GM21423 (cell line): ENCODE measurements around the gene TMPRSS4.
A peak's percentile ranks its signal among the peaks of the same experiment; 100 is the strongest.

ENCODE experiments used
- ATAC-seq: cut with Tn5 transposase; IDR thresholded peaks from one replicate; pipeline ENCODE4 v1.9.1; 2021; ENCODE audit warnings: mild to moderate bottlenecking, moderate library complexity; ENCODE audit not compliant: unreplicated experiment

Gene TMPRSS4, protein sequence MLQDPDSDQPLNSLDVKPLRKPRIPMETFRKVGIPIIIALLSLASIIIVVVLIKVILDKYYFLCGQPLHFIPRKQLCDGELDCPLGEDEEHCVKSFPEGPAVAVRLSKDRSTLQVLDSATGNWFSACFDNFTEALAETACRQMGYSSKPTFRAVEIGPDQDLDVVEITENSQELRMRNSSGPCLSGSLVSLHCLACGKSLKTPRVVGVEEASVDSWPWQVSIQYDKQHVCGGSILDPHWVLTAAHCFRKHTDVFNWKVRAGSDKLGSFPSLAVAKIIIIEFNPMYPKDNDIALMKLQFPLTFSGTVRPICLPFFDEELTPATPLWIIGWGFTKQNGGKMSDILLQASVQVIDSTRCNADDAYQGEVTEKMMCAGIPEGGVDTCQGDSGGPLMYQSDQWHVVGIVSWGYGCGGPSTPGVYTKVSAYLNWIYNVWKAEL

DNA sequence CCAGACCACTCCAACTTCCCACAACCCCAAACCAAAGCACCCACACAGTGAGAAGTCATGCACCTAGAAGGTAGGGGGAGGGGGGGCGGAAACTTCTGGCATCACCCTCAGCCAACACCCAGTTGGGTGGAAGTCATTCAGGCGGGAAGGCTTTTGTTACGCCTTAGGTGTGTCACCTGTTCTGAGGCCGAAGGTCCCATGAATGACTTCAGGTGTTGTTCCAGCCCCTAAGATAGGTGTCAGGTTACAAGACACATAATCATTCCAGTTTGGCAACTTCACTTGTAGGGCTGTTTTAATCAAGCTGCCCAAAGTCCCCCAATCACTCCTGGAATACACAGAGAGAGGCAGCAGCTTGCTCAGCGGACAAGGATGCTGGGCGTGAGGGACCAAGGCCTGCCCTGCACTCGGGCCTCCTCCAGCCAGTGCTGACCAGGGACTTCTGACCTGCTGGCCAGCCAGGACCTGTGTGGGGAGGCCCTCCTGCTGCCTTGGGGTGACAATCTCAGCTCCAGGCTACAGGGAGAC, at the start of gene TMPRSS4:
Gene TMPRSS4 (plus strand): TSS at position 325 of the 528 bp plus-strand sequence. CDS start 225 bp downstream, outside the sequence.
- no peak for ATAC-seq

DNA sequence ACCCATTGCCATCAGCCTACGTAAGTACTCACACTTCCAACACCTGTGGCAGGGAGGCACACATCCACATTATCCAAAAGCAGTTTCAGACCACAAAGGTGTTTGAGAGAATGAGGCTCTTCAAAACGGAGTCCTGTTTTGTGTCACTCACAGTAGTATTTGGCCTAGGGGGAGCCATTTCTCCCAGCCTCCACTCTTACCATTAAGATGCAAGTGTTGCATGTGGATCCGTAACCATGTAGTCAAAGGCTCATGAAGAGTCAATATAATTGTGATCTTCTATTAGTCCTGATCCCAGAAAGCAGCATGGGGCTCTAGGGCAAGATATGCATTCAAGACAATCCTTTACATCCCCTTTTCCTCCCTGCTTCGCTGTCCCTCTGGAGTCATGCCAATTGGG, 49.2 kb upstream of the TMPRSS4 start:
- ATAC-seq = no peak

DNA sequence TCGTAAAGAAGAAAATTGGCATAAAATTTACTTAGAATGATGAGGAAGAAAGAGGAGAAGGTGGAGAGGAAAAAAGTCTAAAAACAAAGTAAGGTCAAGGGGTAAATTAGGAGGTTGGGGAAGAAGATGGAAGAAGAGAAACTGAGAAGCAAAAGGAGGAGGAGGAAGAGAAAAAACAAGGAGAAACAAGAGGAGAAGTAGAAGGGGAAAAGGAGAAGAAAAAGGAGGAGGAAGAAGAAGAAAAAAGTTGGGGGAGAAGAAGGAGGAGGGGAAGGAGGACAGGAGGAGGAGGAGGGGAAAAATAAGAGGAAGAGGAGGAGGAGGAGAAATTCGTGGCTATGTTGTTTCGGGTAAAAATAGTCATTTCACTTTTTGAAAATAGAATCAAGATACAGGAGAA, 48.3 kb upstream of the TMPRSS4 start:
- no peak for ATAC-seq

DNA sequence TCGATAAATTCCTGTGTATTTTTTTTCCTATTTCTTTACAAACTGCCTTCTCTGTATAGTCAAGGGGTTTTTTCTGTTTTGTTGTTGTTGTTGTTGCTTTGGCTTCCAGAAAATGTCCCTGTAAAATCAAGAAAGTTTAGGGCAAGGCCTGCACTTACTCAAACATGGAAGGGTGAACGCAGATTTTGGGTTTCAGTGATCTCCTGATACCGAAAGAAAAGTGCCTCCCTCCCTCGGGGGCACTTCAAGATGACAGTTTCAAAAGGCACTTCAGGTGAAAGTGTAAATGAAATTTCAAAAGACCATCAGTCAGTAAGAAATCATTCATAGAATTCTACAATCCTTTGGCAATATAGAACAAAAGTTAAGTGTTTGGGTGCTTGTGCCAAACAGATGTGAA, 43.4 kb upstream of the TMPRSS4 start:
- ATAC-seq = no peak

DNA sequence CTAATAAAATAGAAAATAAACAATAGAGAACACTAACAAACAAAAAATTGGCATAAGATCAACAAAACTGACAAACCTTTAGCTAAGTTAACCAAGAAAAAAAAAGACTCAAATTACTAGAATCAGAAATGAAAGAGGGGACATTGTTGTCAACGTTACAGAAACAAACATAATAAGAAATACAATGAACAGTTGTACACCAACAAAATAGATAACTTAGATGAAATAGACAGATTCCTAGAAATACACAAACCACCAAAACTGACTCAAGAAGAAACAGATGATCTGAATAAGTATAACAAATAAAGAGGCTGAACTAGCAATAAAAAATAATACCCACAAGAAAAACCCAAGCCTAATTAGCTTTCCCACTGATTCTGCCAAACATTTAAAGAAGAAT, 34.7 kb upstream of the TMPRSS4 start:
- no peak for ATAC-seq

DNA sequence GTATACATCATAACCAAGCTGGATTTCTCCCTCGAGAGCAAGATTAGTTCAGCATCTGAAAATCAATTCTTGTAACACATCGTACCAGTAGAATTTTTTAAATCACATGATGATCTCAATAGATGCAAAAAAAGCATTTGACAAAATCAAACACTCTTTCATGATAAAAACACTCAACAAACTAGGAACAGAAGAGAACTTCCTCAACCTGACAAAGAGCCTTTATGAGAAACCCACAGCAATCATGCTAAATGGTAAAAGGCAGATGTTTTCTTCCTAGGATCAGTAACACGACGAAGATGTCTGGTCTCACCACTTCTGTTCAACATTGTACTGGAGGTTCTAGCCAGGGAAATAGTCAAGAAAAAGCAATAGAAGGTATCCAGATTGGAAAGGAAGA, 34.1 kb upstream of the TMPRSS4 start:
- ATAC-seq = no peak

DNA sequence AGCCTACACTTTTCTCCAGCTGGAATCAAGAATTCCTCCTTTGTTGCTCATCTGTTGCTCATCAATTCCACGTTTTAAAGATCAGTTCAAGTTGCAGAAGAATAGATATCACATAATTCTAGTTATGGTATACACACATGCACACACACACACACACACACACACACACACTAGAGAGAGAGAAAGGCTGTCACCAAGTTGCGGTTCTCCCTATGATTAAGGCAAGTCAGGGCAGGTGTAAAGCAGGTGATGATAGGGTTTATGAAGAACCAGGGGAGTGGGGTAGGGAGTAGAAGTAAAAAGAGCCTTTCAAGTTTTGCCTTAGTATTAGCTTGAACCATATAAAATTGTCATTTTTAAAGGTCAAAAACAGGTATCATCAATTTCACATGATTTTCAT, 31.7 kb upstream of the TMPRSS4 start:
- no peak for ATAC-seq

DNA sequence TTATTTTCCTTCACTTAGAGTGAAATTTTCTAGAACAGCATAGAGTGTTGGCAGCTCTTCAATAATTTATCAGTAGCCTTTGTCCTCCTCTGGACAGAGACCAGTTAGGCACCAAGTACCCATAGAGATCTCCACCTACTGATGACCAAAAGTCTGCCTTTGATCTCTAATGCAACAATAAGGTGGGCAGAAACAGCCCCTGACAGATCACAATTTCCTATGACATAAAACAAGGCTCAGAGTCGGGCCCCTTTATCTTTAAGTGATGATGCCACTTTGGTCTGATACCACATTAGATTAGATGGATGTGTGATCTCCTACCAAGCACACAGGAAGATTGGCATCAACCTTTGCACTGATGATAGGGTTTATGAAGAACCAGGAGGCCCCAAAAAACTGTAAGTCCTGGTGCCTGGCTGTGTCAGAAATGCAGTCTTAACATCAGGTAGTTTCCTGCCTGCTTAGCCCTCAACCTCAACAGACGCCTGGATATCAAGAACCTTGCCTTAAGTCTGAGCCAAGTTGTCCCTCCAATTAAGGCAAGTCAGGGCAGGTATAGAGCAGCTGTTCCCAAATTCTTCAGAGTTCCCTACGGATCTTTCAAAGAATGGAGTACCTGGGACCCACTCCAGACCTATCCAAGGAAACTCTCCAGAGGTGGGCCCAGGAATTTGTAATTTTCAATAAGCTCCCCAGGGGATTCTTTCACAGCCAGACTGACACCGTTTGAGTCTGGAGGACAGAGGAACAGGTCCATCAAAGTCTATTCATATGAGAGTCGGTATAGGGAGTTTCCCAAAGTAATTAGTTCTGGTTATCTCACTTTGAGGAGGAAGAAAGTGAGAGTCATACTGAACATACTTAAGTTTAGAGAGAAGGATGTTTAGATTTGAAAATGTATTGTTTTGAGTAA, 30.6 kb upstream of the TMPRSS4 start:
- no peak for ATAC-seq

DNA sequence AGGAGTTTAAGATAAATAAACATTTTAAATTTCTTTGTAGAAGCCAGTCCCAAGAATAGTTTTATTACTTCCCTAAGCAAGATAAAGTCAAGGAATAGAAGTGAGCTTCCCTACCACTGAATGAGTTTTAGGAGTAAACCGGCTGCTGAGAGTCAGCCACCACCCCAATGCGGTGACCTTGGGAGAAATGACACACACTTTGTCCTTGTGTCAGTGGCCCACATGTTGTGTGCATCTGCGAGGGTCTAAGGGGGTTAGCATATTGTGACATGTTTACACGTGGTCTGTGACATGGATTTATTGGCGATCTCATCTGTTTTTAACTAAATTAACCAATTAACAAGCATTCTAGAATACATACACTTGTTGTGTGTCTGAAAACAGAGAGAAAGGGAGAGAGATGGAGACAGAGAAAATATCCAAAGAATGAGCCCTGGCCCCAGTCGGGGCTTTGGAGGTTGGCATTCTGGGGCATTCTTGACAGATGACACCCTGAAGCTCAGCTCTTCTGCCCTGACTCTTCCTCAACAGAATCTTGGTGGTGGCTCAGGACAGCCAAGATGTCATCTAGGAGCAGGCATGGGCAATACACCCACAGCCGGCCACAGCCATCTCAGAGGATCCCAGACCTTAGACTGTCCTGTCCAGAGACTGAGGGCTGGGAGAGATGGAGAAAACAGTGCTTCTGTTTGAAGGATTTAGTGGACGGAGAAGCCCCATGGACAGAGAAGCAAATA, 29.7 kb upstream of the TMPRSS4 start:
- ATAC-seq = no peak

DNA sequence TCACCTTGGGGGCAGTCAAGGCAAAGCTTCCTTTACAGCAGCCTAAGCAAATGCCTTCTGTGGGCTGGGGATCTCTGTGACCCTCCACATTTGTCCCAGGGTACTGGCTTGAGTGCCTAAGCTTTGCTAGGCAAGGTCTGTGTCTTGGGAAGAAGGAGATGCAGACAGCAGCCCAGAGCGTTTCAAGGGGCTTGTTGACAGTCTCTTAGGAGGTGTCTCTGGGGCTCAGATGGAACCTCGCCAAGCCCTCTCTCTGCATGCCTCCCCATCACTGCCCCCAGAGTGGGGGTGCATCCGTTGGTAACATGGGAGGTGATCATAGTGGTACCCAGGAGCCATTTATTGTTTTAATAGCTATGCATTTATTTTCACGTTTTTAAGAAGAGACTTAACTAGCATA, 29.1 kb upstream of the TMPRSS4 start:
- no peak for ATAC-seq

DNA sequence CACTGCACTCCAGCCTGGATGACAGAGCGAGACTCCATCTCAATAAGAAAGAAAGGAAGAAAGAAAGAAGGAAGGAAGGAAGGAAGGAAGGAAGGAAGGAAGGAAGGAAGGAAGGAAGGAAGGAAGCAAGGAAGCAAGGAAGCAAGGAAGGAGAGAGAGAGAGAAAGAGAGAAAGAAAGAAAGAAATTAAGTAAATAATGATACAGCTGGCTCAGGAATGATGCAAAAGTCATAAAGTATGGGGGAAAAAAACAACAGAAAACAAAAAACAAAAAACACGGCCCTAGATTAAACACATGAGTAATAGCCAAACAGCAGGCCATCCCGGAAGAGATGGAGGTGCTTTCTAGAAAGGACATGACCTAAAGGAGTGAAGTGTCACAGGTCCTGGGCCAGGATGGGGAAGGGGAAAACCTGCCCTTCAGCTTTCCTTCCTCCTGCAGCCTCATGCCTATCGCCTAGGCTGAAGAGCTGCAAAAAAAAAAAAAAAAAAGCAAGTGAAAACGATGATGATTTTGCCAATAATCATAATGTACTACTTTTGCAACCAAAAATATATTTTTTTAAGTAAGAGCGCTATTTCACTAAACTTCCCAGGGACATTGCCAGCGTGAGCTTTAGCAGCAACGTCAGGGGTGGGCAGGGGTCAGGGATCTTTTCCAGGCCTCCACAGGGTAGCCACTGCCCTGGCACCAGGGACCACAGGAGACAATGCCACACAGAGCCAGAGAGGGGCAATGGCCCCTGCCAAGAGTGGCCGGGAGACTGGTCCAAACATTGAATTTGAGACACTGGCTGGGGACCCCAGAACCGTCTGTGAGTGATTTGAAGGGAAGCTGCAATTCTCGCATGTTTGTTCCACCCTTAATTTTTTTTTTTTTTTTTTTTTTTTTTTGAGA, 28.2 kb upstream of the TMPRSS4 start:
- no peak for ATAC-seq

DNA sequence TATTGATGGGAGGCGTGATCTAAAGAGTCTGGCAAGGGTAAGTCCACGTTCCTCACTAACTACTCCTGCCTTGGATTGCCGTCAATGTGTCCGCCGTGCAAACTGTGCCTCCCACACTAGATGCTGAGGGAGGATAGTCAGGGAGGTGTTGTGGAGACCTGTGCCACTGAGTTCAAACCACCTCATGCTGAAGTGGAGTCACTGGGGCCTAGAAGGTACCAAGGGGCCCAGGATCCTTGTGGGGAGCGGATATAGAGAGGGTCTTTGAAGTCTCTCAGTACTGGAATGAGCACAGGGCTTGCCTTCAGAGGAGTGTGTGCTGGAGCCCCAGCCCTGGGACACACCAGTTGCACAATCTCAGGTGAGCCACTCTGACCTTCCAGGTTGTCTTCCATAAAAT, 27.1 kb upstream of the TMPRSS4 start:
- no peak for ATAC-seq

DNA sequence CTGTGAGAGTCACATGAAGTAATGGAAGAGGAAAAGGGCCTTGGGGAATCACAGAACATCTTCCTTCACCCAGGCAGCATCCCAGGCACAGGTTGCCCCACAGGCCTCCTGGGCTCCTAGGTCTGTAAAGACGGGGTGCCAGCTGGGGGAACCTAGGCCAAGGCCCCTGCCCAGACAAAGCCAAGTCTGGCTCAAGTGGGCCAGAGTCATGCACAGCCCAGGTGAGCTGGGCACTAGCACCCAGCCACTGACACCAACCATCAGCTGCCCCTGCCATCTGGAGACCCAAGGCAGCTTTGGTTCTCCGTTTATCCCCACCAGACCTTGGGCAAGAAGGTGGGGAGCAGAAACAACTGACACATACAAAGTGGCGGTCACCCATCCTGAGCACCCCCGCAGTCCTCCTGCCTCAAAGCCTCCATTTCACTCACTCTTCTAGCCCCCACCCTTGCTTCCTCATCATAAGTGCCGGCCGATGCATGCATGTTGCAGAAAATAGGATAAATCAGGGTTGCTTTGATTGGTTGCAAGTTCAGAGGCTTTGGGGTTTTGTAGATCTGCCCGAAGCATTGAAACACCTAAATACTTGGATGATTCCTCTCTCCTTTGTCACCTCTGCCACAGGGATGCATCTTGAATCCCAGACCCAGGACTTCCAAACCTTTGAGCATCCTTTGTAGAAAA, 26.5 kb upstream of the TMPRSS4 start:
- no peak for ATAC-seq

DNA sequence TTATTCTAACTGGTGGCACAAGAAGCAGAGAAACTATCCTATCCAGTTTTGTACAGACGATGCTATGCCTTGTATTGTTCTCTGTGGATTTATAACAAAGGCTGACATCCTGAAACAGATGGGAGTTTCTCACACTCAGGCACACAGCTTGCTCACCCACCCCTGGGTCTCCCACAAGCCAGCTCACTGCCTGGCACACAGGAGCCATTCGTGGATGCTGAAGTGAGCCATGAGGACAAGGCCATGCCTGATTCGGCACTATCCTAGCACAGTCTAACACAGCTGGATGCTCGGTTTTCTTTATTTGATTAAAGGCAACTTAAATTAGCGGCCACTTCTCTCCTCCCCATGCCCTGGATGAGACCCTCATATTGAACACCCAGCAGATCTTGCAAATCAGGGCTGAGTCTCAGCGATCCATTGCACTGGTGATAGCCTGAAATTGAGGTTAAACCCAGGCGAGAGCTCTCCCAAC, 25.7 kb upstream of the TMPRSS4 start:
- no peak for ATAC-seq

DNA sequence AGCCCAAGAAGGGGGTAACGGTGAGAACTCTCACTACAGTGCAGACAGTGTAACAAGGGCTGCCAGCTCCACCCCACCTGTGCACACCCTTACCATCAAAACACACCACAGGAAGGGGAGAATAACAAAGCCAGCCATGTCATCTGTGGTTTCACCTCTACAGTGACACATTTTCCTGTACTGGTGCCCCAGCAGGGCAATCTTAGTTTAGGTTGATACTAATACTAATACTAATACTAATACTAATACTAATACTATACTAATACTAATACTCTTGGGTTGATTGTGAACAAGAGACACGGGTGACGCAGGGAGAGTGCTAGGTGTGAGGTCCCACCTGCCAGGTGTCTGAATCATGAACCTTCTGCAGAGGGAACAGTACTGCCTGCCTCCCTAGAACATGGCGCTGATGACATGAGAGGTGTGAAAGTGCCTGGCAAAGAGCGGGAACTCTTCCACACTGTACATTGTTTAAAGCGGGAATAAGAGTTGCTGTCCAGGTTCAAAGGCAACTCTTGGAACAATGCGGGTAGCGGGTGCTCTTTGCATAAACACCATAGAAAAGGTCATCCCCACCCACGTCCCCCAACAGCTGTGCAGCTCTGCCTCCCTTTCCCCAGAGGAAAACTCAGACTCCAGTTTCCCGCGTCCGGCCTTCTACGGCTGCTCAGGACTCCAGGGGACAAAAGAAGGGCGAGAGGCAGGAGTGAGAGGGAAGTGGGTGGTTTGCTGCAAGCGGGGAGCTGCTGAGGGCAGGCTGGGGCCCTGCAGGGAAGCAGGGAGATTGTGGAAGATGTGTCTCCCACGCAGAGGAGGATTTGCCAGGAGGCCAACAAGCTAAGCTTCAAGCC, 25.0 kb upstream of the TMPRSS4 start:
- peak; percentile 44 for ATAC-seq

DNA sequence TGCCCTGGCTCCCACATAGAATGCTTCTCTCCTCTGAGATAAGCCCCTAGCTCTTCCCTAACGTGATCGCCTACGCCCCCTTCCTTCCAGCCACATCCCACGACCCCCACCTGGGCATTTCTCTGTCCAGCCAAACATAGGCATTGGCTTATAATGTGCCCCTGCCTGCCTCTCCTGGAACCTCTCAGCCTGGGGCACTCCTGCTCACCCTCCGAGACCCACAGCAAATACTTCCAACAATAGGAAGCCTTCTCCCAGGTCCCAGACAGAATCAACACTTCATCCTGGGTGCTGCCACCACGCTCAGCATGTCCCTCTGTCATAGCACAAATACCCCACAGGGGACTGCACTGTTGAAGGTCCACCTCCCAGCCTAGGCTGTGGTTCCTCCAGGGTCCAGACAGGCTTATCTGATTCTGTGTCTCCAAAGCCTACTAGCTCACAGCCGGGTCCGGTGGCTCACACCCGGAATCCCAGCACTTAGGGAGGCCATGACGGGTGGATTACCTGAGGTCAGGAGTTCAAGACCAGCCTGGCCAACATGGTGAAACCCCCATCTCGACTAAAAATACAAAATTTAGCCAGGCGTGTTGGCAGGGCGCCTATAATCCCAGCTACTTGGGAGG, 24.2 kb upstream of the TMPRSS4 start:
- ATAC-seq = no peak

DNA sequence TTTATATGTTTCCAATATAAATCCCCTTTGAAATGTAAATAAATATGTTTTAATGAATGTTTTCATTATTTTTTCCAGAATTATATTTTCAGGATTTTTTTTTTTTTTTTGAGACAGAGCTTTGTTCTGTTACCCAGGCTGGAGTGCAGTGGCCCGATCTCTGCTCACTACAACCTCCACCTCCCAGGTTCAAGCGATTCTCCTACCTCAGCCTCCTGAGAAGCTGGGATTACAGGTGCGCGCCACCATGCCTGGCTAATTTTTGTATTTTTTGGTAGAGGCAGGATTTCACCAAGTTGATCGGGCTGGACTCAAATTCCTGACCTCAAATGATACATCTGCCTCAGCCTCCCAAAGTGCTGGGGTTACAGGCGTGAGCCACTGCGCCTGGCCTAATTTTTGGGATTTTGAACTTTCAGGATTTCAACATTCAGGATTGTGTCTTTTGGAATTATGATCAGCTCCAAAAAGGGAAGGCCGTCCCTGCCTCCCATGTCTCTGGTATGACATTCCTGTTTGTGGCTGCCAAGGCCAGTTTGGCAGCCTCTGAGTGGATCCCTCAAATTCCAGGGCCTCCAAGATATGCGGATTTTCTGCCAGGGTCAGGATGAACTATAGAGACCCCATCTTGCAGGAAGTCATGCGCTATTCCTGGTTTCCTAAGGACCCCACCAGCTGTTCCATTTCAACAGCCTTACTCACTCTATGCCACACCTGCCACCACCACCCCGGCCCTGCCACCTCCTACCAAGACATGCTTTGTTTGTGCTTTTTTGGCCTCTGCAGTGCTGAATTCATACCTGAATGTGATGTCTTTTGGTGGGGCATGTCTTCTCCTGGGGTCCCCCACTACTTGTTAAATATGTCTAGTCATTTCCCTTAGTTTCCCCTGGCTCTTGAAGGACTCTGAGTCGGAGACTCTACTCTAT, 21.9 kb upstream of the TMPRSS4 start:
- ATAC-seq = no peak
